Measurements from ENCODE around the gene MAPKAP1.

DNA sequence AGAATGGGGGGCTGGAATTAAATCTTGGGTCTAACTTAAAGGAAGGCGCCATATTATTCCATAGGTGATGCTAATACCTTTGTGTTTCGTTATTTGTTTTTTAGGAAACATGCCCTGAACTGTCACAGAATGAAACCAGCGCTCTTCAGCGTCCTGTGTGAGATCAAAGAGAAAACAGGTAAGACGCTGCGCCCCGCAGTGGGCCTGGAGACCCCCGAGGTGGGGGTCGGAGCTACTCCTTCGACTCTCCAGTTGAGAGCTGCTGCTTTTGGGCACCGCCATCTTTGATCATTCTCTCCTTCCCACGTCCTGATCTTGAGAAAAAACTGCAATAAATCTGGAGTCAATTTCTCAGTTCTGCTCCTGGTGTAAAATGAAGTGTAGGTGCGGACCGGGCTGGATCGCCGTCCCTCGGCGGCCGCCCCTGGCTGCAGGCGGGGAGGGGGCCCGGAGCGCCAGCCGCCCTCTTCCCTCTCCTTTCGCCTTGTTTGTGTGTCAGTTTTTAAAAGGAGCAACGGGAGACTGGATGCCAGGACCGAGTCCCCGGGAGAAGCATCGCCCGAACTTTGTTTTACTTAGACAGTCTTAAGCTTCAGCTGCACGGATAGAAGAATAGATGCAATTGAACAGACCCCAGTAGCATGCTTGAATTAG is 41.6 kb upstream of the MAPKAP1 start:
- TF ChIP-seq ZFX (IDR thresholded peaks at IDR 0.05) (no peak), CTCF (conservative IDR thresholded peaks at IDR 0.05) (no peak)

Data from C4-2B (cell line).